Measurements from ENCODE around the gene ZBTB7C. TPM values are rescaled to one million over a fixed set of nuclear protein-coding genes. Genes with fewer than 3 reads are reported as not detected.

Gene ZBTB7C
- total and polyA plus RNA-seq, 2 donors (not counting 1 experiment from before 2014, with no cell fraction given) = not detected

DNA sequence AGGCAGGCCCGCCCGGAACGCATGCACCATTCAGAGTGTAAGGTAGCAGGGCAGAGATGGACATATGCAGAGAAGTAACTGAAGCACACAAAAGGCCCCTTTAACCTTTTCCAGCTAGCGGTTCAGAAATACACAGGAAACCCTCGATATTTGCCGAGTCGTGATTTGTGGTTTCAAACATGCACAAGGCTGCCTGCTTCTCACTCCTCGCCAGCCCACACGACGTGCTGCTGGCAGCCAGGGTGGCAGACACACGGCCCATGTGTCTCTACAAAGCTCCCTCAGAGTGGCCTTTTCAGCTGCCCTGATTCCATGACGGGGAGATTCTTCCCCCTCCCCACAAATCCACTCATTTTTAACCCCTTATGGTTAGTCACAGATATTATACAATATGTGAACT lies 23.6 kb downstream of the ZBTB7C start:
- intact Hi-C loops (cut with micrococcal nuclease) = no loop called here
- Histone ChIP-seq H3K4me1 (ENCODE audit: control insufficient read depth in 2 of 2, insufficient read depth in 2 of 2, low read length in 2 of 2) (no peaks in the 10 kb centered on the region), H3K79me2 (ENCODE audit: control insufficient read depth, insufficient read depth, low read length) (no peaks in the 10 kb centered on the region), H4K20me1 (ENCODE audit: control insufficient read depth, insufficient read depth, low read length, poor library complexity, severe bottlenecking) (no peaks in the 10 kb centered on the region), H3K4me3 (ENCODE audit: control extremely low read depth in 1 of 5, extremely low read depth in 1 of 5, insufficient read depth in 1 of 5, low read depth in 2 of 5, low read length in 4 of 5) (no peak overlapping the region), H3K36me3 (replicated peaks in 1 of 2; ENCODE audit: control extremely low read depth in 1 of 2, control insufficient read depth in 1 of 2, extremely low read depth in 1 of 2, insufficient read depth in 2 of 2, low read length in 1 of 2) (no peaks in the 10 kb centered on the region), H3K27me3 (replicated peaks in 1 of 4; ENCODE audit: control extremely low read depth in 1 of 4, control insufficient read depth in 3 of 4, insufficient read depth in 4 of 4, low read length in 3 of 4) (no peaks in the 10 kb centered on the region), H3K27ac (ENCODE audit: low read length in 2 of 2) (no peak overlapping the region), H2AFZ (ENCODE audit: insufficient read depth, low read depth, low read length, poor library complexity, severe bottlenecking) (no peak overlapping the region), H3K4me2 (replicated peaks; ENCODE audit: low read depth, low read length, poor library complexity, severe bottlenecking) (no peak overlapping the region), H3K9ac (ENCODE audit: low read length) (no peak overlapping the region), H3K9me3 (ENCODE audit: control extremely low read depth in 1 of 3, control insufficient read depth in 2 of 3, insufficient read depth in 1 of 3, low read length in 2 of 3) (peaks cover 0 to 10% (median 0%) of the 10 kb centered on the region in 3 donors)
- Mint-ChIP-seq H3K27me3 (peaks cover 40% of the 10 kb centered on the region), H3K4me1 (no peaks in the 10 kb centered on the region), H3K27ac (no peak overlapping the region), H3K9me3 (ENCODE audit: insufficient read depth) (no peaks in the 10 kb centered on the region), H3K4me3 (no peak overlapping the region)
- DNase-seq (no peak), ATAC-seq (ENCODE audit: low read depth) (no peak)
- TF ChIP-seq, protein P1, sequence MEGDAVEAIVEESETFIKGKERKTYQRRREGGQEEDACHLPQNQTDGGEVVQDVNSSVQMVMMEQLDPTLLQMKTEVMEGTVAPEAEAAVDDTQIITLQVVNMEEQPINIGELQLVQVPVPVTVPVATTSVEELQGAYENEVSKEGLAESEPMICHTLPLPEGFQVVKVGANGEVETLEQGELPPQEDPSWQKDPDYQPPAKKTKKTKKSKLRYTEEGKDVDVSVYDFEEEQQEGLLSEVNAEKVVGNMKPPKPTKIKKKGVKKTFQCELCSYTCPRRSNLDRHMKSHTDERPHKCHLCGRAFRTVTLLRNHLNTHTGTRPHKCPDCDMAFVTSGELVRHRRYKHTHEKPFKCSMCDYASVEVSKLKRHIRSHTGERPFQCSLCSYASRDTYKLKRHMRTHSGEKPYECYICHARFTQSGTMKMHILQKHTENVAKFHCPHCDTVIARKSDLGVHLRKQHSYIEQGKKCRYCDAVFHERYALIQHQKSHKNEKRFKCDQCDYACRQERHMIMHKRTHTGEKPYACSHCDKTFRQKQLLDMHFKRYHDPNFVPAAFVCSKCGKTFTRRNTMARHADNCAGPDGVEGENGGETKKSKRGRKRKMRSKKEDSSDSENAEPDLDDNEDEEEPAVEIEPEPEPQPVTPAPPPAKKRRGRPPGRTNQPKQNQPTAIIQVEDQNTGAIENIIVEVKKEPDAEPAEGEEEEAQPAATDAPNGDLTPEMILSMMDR (IDR thresholded peaks at IDR 0.05) = no peak
- TF ChIP-seq EZH2 (IDR thresholded peaks at IDR 0.05; ENCODE audit: borderline replicate concordance, insufficient read depth, low read depth, low read length, poor library complexity, severe bottlenecking) = no peak
- ChIA-PET POLR2A (no interaction called here), CTCF (no interaction called here)
- WGBS (ENCODE audit: insufficient coverage) = 21% methylated on average over 11 of the region's 12 CpGs

DNA sequence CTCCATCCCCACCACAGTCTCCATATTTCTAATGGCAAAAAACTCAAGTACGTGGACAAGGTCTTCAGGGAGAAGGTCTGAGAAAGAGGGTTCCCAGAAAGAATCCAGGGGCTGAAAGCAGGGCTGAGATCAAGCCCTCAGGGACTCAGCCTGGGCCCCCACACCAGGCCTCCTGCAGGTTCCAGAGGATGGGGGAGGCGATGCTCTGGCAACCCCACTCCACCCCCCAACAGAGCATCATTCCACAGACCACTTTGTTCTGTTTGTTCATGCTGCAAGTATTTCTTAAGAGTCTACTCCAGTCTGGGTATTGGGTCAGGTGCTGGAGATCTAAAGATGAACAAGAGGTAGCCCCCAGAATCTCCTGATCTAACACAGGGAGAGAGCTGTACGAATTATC lies 32.2 kb downstream of the ZBTB7C start:
- ATAC-seq (ENCODE audit: low read depth) (no peak), DNase-seq (no peak)
- H2AFZ ChIP-seq (ENCODE audit: insufficient read depth, low read depth, low read length, poor library complexity, severe bottlenecking) = no peak overlapping the region
- no peaks in the 10 kb centered on the region for H3K4me1 ChIP-seq (ENCODE audit: control insufficient read depth in 2 of 2, insufficient read depth in 2 of 2, low read length in 2 of 2)
- CTCF ChIA-PET = no interaction called here
- Mint-ChIP-seq H3K4me3 (no peak overlapping the region), H3K27ac (no peak overlapping the region), H3K27me3 (peaks cover 44% of the 10 kb centered on the region), H3K9me3 (ENCODE audit: insufficient read depth) (peaks cover 2% of the 10 kb centered on the region), H3K4me1 (no peaks in the 10 kb centered on the region)
- no peak overlapping the region for H3K4me3 ChIP-seq (ENCODE audit: control extremely low read depth in 1 of 5, extremely low read depth in 1 of 5, insufficient read depth in 1 of 5, low read depth in 2 of 5, low read length in 4 of 5)
- no peak overlapping the region for H3K27ac ChIP-seq (ENCODE audit: low read length in 2 of 2)
- no peaks in the 10 kb centered on the region for H3K79me2 ChIP-seq (ENCODE audit: control insufficient read depth, insufficient read depth, low read length)
- POLR2A ChIA-PET = no interaction called here
- H3K9me3 ChIP-seq (ENCODE audit: control extremely low read depth in 1 of 3, control insufficient read depth in 2 of 3, insufficient read depth in 1 of 3, low read length in 2 of 3) = peaks cover 0 to 5% (median 0%) of the 10 kb centered on the region in 3 donors
- H3K9ac ChIP-seq (ENCODE audit: low read length) = no peak overlapping the region
- intact Hi-C loops (cut with micrococcal nuclease) = no loop called here
- no peak for TF ChIP-seq EZH2 (IDR thresholded peaks at IDR 0.05; ENCODE audit: borderline replicate concordance, insufficient read depth, low read depth, low read length, poor library complexity, severe bottlenecking)
- TF ChIP-seq, protein P1 (IDR thresholded peaks at IDR 0.05) = no peak
- no peak overlapping the region for H3K4me2 ChIP-seq (replicated peaks; ENCODE audit: low read depth, low read length, poor library complexity, severe bottlenecking)
- H4K20me1 ChIP-seq (ENCODE audit: control insufficient read depth, insufficient read depth, low read length, poor library complexity, severe bottlenecking) = no peaks in the 10 kb centered on the region
- no peaks in the 10 kb centered on the region for H3K36me3 ChIP-seq (replicated peaks in 1 of 2; ENCODE audit: control extremely low read depth in 1 of 2, control insufficient read depth in 1 of 2, extremely low read depth in 1 of 2, insufficient read depth in 2 of 2, low read length in 1 of 2)
- 29% methylated on average over 1 of the region's 3 CpGs for WGBS (ENCODE audit: insufficient coverage)
- peaks cover 0 to 4% (median 0%) of the 10 kb centered on the region in 4 experiments for H3K27me3 ChIP-seq (replicated peaks in 1 of 4; ENCODE audit: control extremely low read depth in 1 of 4, control insufficient read depth in 3 of 4, insufficient read depth in 4 of 4, low read length in 3 of 4)

Measured in B cell (primary cell).